Stomach (tissue), 9 donors: ENCODE data around the gene B4GALT7. TPM values are rescaled to one million over a fixed set of nuclear protein-coding genes. Genes with fewer than 3 reads are reported as not detected.

Experiments used
- DNase-seq, 2 donors: peaks; one replicate each; pipeline versions ENCODE4 v3.0.0 to v3.0.0-alpha.2; 2013 to 2019
- H3K27ac ChIP-seq, 5 donors: fragments of 200-600 bp in 4 of 5; sonication (generic) in 4 of 5; one replicate each; pipeline ENCODE4 v1.5.1; 2013 to 2019; ENCODE audit warnings: mild to moderate bottlenecking in 1 of 5, moderate library complexity in 1 of 5
- H3K27me3 ChIP-seq, 3 donors: fragments of 200-600 bp; sonication (generic); one replicate each; pipeline ENCODE4 v1.5.1; 2017 to 2019; ENCODE audit warnings: mixed run types in 1 of 3
- H3K36me3 ChIP-seq, 4 donors: fragments of 200-600 bp; sonication (generic); 1 replicate in 3 of 4; 2 replicates in 1 of 4; pipeline ENCODE4 v1.5.1; 2016 to 2019
- H3K4me1 ChIP-seq, 4 donors: fragments of 200-600 bp; sonication (generic); one replicate each; pipeline ENCODE4 v1.5.1; 2016 to 2019
- H3K4me3 ChIP-seq, 4 donors: fragments of 200-600 bp; sonication (generic) in 3 of 4; one replicate each; pipeline ENCODE4 v1.5.1; 2016 to 2019; ENCODE audit warnings: mild to moderate bottlenecking in 1 of 4
- H3K9me3 ChIP-seq, 4 donors: fragments of 200-600 bp; sonication (generic); one replicate each; pipeline ENCODE4 v1.5.1; 2016 to 2019
- EP300 ChIP-seq: sonication (generic); formaldehyde crosslinking; IDR thresholded peaks from one replicate; pipeline ENCODE4 v1.6.1; 2017; ENCODE audit warnings: antibody characterized with exemption
- POLR2A ChIP-seq, 4 donors: fragments of 450-650 bp; IDR thresholded peaks; one replicate each; pipeline ENCODE4 v1.6.1; 2016; ENCODE audit warnings: antibody characterized with exemption in 4 of 4, control low read depth in 2 of 4, mild to moderate bottlenecking in 1 of 4, moderate library complexity in 1 of 4
- POLR2AphosphoS5 ChIP-seq, 3 donors: sonication (generic); formaldehyde crosslinking; IDR thresholded peaks; one replicate each; pipeline ENCODE4 v1.6.1; 2016; ENCODE audit warnings: antibody characterized with exemption in 3 of 3
- WGBS, 5 donors: extraction: QIAGEN DNeasy Blood & Tissue Kit in 3 of 5; methylation state at CpG; one replicate each; pipeline versions ENCODE4 v1.1.5 to v1.1.7; 2013 to 2018; 5-methylcytosine and 5-hydroxymethylcytosine counted together
- intact Hi-C: fragments of 100-400 bp; cut with DNase I; formaldehyde crosslinking; loops from one replicate; pipeline ENCODE4 v1.15.1; 2023; ENCODE audit warnings: low total_unique reads
- polyA plus RNA-seq, 3 donors: library from polyadenylated mRNA; stranded (reverse); fragments of 200-250 nt; gene quantifications; one replicate each; pipeline ENCODE4 v1.2.3, GENCODE V29; 2013
- total RNA-seq, 5 donors: library from RNA; depleted of rRNA; stranded (reverse); fragments of >200 nt; gene quantifications; one replicate each; pipeline versions ENCODE4 v1.1.0 to v1.2.3, GENCODE V29; 2014 to 2016
- TF ChIP-seq, protein P1 (sequence below), 7 experiments: fragments of 450-650 bp in 4 of 7; fragments of 200-600 bp in 3 of 7; sonication (generic) in 3 of 7; IDR thresholded peaks; one replicate each; pipeline ENCODE4 v1.5.1; 2016 to 2019; ENCODE audit warnings: antibody characterized with exemption in 7 of 7, control low read depth in 2 of 7, mild to moderate bottlenecking in 1 of 7
- donor health status: healthy with polysubstance abuse.
- donor health status: Bipolar disorder and iron deficiency.
- donor health status: healthy.

Gene B4GALT7
- total and polyA plus RNA-seq, 8 donors, result 3.5 to 29.0 (median 15.6) TPM

DNA sequence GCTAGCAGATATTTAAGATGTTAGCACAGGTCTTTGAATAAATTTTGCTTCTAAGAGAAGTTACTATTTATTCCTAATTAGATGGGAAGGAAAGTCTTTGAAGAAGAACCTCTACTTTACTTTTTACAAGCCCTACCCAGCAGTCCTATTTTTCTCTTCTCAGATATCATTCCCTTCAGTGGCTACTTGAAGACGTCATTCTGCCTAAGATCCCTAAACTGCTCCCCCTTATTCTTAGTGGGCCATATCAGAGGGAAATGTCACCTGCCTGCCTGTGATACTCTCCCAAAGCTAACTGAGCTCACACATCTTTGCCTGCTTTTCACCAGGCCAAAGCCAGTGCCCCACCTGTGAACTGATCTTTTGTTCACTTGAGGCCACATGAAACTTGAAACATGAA lies 24.4 kb upstream of the B4GALT7 start:
- H3K27ac ChIP-seq, result no peak overlapping the region
- H3K27me3 ChIP-seq, result no peaks in the 10 kb centered on the region
- H3K4me1 ChIP-seq, result no peaks in the 10 kb centered on the region
- H3K36me3 ChIP-seq, result no peaks in the 10 kb centered on the region
- intact Hi-C loops, result no loop called here
- DNase-seq, result no peak
- H3K9me3 ChIP-seq, result no peaks in the 10 kb centered on the region
- H3K4me3 ChIP-seq, result no peak overlapping the region
- no peak for TF ChIP-seq EP300
- TF ChIP-seq POLR2A (IDR thresholded peaks at IDR 0.05), result no peak
- no peak for TF ChIP-seq POLR2AphosphoS5 (IDR thresholded peaks at IDR 0.05)
- TF ChIP-seq, protein P1, sequence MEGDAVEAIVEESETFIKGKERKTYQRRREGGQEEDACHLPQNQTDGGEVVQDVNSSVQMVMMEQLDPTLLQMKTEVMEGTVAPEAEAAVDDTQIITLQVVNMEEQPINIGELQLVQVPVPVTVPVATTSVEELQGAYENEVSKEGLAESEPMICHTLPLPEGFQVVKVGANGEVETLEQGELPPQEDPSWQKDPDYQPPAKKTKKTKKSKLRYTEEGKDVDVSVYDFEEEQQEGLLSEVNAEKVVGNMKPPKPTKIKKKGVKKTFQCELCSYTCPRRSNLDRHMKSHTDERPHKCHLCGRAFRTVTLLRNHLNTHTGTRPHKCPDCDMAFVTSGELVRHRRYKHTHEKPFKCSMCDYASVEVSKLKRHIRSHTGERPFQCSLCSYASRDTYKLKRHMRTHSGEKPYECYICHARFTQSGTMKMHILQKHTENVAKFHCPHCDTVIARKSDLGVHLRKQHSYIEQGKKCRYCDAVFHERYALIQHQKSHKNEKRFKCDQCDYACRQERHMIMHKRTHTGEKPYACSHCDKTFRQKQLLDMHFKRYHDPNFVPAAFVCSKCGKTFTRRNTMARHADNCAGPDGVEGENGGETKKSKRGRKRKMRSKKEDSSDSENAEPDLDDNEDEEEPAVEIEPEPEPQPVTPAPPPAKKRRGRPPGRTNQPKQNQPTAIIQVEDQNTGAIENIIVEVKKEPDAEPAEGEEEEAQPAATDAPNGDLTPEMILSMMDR (IDR thresholded peaks at IDR 0.05), result no peak
- WGBS, 5 donors, result 11 to 44% (median 39%) methylated on average over 1 of the region's 1 CpG

DNA sequence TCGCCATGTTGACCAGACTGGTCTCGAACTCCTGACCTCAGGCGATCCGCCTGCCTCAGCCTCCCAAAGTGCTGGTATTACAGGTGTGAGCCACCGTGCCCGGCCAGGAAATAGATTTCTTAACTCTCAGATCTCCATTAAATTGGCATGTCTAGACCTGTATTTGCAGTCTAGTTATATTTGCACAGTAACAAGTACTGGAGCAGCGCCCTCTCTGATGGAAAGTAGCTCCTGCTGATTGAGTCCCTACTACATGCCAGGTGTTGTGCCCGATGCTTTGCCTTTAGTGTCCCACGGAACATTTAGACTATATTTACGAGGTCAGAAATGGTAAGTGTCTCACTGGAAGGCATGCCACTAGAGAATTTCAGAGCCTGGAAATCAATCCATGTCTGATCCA lies 23.8 kb upstream of the B4GALT7 start:
- no peak overlapping the region for H3K4me3 ChIP-seq
- TF ChIP-seq POLR2AphosphoS5 (IDR thresholded peaks at IDR 0.05), result no peak
- TF ChIP-seq, protein P1 (IDR thresholded peaks at IDR 0.05), result no peak
- no peak for TF ChIP-seq EP300
- TF ChIP-seq POLR2A (IDR thresholded peaks at IDR 0.05), result no peak
- no peaks in the 10 kb centered on the region for H3K27me3 ChIP-seq
- no peak for DNase-seq
- no peaks in the 10 kb centered on the region for H3K9me3 ChIP-seq
- H3K27ac ChIP-seq, result no peak overlapping the region
- H3K4me1 ChIP-seq, result no peaks in the 10 kb centered on the region
- intact Hi-C loops, result no loop called here
- no peaks in the 10 kb centered on the region for H3K36me3 ChIP-seq
- 65 to 90% (median 87%) methylated on average over 10 of the region's 10 CpGs for WGBS, 5 donors

DNA sequence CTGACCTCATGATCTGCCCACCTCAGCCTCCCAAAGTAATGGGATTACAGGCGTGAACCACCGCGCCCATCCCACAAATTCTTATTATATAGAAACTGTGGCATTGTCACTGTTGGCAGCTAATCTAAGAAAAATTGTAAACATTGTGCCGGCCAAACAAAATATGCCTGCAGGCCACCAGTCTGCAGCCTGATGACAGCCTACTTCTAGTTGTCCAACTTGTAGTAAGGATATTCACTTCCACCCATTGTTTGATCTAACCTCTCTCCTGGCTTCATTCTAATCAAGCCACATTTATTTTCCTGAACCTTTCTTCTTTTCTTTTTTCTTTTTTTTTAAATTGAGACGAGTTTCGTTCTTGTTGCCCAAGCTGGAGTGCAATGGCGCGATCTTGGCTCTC lies 21.6 kb upstream of the B4GALT7 start:
- 84 to 90% (median 86%) methylated on average over 8 of the region's 8 CpGs for WGBS, 5 donors
- Histone ChIP-seq H3K36me3 (no peaks in the 10 kb centered on the region), H3K27me3 (no peaks in the 10 kb centered on the region), H3K4me1 (no peaks in the 10 kb centered on the region), H3K27ac (no peak overlapping the region), H3K9me3 (no peaks in the 10 kb centered on the region), H3K4me3 (no peak overlapping the region)
- no peak for DNase-seq
- intact Hi-C loops, result no loop called here
- TF ChIP-seq EP300 (no peak), POLR2AphosphoS5 (IDR thresholded peaks at IDR 0.05) (no peak), POLR2A (IDR thresholded peaks at IDR 0.05) (no peak)
- TF ChIP-seq, protein P1 (IDR thresholded peaks at IDR 0.05), result no peak

DNA sequence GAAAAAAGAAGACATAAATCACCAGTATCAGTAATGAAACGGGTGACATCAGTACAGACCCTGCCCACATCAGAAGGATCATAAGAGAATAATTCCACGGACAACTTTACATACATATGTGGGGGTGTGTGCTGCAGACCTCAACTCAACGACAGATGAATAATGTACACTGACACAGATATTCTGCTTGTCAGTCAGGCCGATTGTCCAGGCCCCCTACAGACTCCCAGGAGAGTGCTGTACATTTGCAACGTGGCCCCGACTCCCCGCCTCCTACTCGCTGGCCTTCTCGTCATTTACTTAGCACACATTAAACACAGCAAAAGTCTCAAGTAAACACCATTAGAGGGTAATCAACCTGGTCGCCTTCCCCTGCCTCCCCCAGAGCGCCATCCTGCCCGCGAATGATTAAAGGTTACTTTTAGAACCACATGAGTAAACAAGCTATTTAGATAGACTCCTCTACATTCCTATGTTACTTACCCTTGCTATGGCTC lies 11.5 kb upstream of the B4GALT7 start:
- H3K27ac ChIP-seq, result peak overlapping the region in 1 of 5 donors; percentile 39
- peaks cover under 1 to 3% (median 2%) of the 10 kb centered on the region in 4 donors for H3K36me3 ChIP-seq
- TF ChIP-seq POLR2AphosphoS5 (IDR thresholded peaks at IDR 0.05) (peak in 1 of 3 donors; percentile 9), EP300 (no peak), POLR2A (IDR thresholded peaks at IDR 0.05) (no peak)
- TF ChIP-seq, protein P1 (IDR thresholded peaks at IDR 0.05), result no peak
- no peaks in the 10 kb centered on the region for H3K9me3 ChIP-seq
- no peak overlapping the region for H3K4me3 ChIP-seq
- peaks cover 8 to 16% (median 15%) of the 10 kb centered on the region in 4 donors for H3K4me1 ChIP-seq
- intact Hi-C loops, result no loop called here
- peak in 1 of 2 donors; percentile 71 for DNase-seq
- WGBS, 5 donors, result 17 to 31% (median 19%) methylated on average over 13 of the region's 13 CpGs
- peaks cover 0 to 24% (median 0%) of the 10 kb centered on the region in 3 donors for H3K27me3 ChIP-seq
